GM19099 (cell line): ENCODE measurements around the gene MCTP2.

Source experiments
- POLR2A ChIP-seq: IDR thresholded peaks from 3 replicates; pipeline ENCODE4 v1.6.1; 2011; ENCODE audit warnings: low read depth; ENCODE audit not compliant: insufficient read length; ENCODE audit errors: extremely low read depth

Gene MCTP2

GRCh38 chr15:94335616-94336015 is 104.3 kb downstream of the MCTP2 start:
- no peak for TF ChIP-seq POLR2A

GRCh38 chr15:94336817-94337467 is 105.6 kb downstream of the MCTP2 start:
- TF ChIP-seq POLR2A: no peak

- TF ChIP-seq POLR2A: no peak
These were observed 107.0 kb downstream of the MCTP2 start for GRCh38 chr15:94338243-94338846.

- no peak for TF ChIP-seq POLR2A
These were observed 114.9 kb downstream of the MCTP2 start for GRCh38 chr15:94346282-94346681.

GRCh38 chr15:94348084-94348483 is 116.7 kb downstream of the MCTP2 start:
- TF ChIP-seq POLR2A: no peak

GRCh38 chr15:94351031-94351535 is 119.7 kb downstream of the MCTP2 start:
- no peak for TF ChIP-seq POLR2A

GRCh38 chr15:94352636-94353487 is 121.5 kb downstream of the MCTP2 start:
- TF ChIP-seq POLR2A: no peak

- TF ChIP-seq POLR2A: no peak
These were observed 122.1 kb downstream of the MCTP2 start for GRCh38 chr15:94353488-94353820.

GRCh38 chr15:94354655-94355054 is 123.3 kb downstream of the MCTP2 start:
- TF ChIP-seq POLR2A: no peak

- TF ChIP-seq POLR2A: no peak
These were observed 128.4 kb downstream of the MCTP2 start for GRCh38 chr15:94359716-94360115.

GRCh38 chr15:94360251-94360685 is 128.9 kb downstream of the MCTP2 start:
- no peak for TF ChIP-seq POLR2A

GRCh38 chr15:94362385-94363092 is 131.2 kb downstream of the MCTP2 start:
- TF ChIP-seq POLR2A: no peak

GRCh38 chr15:94363382-94363781 is 132.0 kb downstream of the MCTP2 start:
- no peak for TF ChIP-seq POLR2A

- TF ChIP-seq POLR2A: no peak
These were observed 135.4 kb downstream of the MCTP2 start for GRCh38 chr15:94366781-94367180.
